NCI-H2107 treated with DMSO at 0.1 percent for 48 hours (cell line): ENCODE data around the gene NUTF2.
"Not testable (repeated sequence)": the region's sequence is repeated elsewhere in the genome, so short reads cannot be mapped to it uniquely, and the experiment has no call there.

Experiments used
- DNase-seq: peaks from one replicate; lab custom pipeline; 2025; ENCODE audit not compliant: unreplicated experiment; lab: John Stamatoyannopoulos, UW

NUTF2 gene

DNA sequence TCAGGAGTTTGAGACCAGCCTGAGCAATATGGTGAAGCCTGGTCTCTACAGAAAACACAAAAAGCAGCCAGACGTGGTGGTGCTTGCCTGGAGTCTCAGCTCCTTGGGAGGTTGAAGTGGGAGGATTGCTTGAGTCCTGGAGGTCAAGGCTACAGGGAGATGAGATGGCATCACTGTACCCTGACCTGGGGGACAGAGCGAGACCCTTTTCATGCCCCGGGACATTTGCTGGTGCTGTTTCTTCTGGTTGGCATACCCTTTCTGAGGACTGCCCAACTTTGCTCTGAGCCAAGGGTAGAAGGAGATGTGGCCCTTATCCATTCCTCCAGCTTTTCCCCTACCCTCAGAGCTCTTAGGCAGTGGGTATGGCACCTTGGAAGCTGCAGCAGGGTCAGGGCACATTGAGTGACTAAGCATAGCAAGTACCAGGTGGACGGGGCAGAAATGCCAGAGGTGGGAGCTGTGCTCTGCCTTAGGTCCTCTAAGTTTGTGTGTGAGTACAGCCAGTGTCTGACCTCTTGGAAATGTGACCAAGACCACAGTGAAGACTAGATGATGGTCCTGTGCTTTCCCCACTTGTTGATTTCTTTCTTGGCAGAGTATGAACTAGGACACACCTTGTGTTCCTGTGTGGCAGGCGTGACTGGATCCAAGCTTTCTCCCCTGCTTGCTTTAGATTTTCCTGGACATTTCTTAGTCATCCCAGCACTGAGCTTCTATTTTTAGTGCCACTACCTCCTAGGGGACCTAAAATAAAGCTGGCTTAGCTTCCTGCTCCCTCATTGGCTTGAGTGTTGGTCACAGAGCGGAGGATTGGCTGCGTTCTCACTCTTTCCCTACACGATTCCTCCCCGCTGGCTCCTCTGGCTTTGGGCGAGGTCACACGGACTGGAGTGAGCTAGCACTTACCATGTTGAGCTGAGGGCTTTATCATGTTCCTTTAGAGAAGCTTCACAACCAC, 16.2 kb downstream of the NUTF2 start:
- no peak for DNase-seq

DNA sequence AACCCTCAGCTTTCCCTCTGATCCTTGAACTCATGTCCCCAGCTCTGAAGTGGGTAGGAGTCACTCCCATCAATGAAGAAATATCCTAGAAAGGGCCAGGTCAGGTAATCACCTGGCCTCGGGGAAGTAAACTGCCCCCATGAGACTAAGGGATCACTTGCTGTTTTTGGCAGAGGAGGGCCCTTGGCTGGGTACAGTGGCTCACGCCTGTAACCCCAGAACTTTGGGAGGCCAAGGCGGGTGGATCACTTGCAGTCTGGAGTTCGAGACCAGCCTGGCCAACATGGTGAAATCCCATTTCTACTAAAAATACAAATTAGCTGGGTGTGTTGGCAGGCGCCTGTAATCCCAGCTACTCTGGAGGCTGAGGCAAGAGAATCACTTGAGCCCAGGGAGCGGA, 17.3 kb downstream of the NUTF2 start:
- DNase-seq: not testable (repeated sequence)

DNA sequence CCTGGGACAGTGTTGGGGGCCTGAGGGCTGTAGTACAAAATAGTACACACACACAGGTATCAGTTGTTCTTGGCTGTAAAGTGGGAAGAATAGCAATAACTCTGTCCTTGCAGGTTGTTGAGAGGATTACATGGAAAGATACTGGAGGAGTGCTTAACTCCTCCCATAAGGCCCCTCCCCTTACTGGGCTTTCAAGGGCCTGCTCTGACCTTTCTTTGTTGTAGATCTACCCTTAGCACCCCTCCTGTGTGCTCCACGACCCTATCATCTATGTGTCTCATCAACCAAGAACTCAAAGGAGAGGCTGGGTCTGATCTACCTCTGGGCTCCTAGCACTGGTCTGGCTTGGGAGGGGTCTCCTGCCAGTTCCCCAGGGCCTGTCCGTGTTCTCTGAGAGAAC, 17.9 kb downstream of the NUTF2 start:
- DNase-seq: no peak

DNA sequence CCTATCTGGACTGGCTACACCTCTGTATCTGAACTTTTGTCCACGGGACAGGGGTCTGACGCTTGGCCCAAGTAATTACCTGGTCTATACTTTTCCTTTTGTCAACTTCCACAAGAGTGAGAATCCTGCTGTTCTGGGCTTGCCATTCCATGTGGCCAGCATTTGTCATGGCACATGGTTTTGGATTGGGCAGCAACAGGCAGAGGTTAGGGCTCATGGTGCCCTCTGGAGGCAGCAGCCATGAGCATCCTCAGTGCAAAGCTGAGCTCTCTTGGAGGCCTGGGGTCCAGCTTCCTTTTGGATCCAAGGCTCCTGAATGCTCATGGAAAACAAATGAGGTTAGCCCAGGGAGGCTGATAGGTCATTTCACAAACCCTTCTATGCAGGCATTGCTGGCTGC, 18.6 kb downstream of the NUTF2 start:
- no peak for DNase-seq

DNA sequence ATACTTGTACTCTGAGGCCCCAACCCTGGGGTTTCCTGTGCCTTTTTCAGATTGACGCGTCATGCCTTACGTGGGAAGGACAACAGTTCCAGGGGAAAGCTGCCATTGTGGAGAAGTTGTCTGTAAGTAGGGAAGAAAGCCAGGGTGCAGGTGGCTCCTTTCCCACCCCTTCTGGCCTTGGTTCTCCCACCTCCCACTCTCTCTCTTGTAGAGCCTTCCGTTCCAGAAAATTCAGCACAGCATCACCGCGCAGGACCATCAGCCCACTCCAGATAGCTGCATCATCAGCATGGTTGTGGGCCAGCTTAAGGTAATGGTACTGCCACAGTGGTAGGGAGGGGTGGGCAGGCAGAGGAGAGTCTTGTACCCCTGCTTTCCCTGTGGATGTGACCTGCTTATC, 21.6 kb downstream of the NUTF2 start:
- no peak for DNase-seq

DNA sequence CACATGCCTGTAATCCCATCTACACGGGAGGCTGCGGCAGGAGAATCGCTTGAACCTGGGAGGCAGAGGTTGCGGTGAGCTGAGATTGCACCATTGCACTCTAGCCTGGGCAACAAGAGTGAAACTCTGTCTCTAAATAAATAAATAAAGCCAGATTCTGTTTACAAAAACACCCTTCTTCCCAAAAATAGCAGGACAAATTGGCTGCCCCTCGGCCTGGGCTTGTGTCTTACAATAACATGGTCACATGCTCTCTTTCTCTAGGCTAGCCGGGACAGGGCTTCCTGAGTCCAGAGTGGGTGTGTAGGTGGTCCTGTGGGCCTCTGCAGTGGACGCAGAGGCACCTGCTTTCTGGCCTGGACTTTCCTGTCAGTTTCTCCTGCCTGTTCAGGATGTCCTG, 22.9 kb downstream of the NUTF2 start:
- DNase-seq: no peak

DNA sequence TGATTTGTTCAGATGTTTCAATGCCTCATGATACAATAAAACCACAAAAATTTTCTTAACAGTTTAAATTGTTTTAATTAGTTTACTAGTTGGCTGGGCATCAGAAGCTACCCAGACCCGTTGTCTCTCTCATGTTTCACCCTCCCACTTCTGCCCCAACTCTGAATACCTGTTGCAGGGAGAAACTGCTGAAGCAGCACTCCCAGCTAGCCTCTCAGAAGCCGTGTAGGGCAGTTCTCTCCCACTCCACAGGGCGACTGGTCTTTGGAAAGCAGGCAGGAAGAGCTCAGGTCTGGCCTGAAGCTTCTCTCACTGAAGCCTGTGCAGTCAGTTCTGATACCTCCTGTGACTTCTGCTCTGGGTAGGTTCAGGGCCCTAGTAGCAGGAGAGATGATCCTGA, 24.5 kb downstream of the NUTF2 start:
- no peak for DNase-seq

DNA sequence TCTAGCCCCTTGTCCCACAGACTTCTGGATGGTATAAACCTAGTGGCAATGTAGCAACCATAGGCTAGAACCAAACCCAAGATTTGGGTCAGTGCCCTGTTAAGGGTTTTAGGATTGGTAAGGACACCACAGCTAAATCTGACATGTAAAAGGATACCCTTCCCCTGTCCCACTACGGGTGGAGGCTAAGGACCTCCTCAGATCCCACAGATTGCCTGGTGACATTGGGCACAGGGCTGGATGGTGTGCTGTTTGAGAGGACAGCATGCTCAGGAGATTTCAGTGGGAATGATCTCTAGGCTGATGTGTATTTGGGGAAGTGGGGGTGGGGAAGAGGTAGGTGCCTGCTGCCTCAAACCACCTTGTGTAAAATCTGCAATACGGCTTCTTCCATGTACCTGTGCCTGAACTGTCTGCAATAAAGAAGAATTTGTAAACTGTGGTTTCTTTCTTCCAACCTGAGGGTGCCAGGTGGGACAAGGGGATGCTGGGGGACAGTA, 25.4 kb downstream of the NUTF2 start:
- DNase-seq: no peak

DNA sequence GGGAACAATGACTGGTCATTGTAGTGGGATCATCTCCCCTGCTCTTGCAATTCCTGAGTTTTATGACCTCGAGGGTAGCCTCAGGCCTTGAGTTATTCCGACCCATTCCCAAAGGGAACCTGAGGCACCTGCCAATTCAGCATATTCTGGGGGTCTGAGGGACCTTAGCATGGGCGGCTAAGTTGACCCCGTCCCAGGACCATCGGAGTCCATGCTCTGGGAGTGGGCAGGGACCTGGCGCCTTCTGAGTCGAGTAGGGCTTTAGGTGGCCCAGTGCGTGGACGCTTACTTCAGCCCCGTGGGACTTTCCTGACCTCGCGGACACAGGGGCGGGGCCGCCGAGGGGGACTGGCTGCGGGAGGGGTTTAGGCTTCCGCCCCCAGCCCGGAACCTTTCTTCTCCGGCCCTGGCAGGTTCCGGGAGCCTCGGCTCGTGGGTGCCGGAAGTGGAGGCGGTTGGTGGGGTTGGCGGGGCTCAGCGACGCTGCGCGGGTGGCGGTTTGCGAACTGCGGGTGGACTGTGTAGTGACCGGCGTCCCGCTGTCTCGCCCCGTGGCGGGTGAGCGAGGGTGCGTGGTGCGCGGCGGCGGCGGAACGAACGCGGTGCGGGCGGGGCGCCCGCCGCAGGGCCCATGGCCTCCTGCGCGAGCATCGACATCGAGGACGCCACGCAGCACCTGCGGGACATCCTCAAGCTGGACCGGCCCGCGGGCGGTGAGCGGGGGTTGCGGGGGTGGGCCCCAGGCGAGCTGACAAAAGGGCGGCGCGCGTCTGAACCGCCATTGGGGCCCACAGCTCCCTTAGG, 26.1 kb downstream of the NUTF2 start, which contains the start of gene EDC4:
Gene EDC4, plus strand, starts transcription at position 422 of the 804 bp plus-strand sequence. Its CDS starts 210 bp downstream, at position 632.
- DNase-seq: peak; percentile 18

DNA sequence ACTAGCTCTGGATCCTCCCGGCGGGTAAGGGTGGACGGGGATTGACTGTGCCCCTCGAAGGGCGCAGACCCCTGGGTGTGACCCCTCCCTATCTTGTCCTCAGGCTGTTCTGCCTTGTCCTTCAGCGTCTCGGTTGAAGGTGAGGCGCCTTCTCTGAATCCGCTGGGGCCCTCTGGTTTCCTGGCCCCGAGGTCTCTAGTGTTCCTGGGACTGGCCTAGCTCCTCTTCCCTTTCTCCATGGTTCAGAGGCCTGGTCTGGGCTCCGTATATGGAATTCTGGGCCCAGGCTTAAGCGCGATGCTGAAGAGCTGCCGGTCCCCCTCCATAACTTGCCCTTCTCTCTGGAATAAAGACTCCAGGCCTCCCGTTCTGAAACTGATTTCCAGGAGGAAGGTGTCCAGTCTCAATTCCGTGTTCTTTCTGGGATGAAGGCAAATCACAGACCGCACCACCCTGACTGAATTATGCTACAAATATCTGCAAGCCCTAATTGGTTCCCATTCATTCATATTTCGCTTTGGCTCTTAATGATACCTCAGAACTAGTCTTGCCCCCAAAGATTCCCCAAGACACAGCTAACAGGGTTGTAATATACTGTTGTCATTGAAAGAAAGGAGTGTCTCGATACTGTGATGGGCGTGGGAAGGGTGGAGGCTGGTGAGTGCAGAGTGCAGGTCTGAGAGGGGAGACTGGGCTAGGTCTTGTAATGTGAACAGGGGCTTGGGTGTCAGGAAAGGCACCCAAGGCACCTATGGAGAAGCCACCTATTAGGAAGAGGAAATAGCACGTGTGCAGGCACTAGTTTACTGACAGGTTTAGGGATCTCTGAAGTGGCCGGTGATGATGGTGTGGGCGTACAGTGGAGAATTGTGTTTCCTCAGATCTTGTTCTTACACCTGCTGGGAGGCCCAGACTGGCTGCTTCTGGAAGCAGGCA, 27.0 kb downstream of the NUTF2 start:
- DNase-seq: no peak

DNA sequence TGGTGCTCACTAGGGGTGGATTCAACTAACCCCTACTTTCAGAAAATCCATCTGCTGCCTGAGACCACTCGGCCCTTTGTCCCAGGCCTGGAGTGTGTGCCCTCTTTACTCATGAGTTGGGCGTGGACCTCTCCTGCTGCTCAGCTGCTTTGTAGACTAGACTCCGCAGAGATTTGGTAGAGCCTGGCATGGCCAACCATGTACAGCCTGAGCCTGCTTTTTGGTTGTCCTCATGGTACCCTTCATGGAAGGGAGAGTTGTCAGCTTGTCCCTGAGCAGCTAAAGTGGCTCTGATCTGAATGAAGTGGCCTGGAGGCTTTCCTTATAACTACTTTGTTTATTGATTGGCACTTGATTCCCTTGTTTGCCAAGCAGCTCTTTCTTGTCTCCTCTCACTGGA, 27.6 kb downstream of the NUTF2 start:
- no peak for DNase-seq

DNA sequence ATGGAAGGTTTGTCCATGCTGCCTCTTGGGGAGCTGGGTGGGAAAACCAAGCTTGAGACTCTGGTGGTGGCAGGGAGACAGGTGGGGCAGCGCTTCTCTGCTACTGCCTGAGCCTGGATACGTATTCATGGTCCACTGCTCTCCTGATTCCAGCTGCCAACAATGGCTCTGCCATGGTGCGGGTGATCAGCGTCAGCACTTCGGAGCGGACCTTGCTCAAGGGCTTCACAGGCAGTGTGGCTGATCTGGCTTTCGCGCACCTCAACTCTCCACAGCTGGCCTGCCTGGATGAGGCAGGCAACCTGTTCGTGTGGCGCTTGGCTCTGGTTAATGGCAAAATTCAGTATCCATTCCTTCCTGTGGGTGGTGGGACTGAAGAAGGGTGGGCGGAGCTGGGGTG, 30.3 kb downstream of the NUTF2 start:
- no peak for DNase-seq

DNA sequence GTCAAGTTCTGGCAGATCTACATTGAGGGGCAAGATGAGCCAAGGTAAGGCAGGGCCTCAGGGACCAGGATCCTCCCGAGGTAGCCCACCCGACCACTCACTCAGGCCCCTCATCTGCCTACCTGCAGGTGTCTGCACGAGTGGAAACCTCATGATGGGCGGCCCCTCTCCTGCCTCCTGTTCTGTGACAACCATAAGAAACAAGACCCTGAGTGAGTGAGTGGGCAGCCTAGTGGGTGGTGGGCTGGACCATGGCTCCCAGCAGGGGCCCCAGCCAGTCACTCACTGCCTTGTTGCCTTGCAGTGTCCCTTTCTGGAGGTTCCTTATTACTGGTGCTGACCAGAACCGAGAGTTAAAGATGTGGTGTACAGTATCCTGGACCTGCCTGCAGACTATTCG, 31.5 kb downstream of the NUTF2 start:
- DNase-seq: no peak

DNA sequence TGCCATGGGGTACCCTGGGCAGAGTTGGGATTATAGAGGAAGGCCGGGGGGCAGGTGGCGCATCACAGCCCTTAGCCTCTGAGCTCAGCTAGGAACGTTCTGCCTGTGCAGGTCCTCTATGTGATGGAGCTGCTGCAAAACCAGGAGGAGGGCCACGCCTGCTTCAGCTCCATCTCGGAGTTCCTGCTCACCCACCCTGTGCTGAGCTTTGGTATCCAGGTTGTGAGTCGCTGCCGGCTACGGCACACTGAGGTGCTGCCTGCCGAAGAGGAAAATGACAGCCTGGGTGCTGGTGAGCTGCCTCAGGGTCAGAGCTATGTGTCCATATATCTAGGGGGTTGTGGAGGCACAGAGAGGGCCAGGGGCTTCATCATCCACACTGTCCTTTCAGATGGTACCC, 32.1 kb downstream of the NUTF2 start:
- DNase-seq: no peak

DNA sequence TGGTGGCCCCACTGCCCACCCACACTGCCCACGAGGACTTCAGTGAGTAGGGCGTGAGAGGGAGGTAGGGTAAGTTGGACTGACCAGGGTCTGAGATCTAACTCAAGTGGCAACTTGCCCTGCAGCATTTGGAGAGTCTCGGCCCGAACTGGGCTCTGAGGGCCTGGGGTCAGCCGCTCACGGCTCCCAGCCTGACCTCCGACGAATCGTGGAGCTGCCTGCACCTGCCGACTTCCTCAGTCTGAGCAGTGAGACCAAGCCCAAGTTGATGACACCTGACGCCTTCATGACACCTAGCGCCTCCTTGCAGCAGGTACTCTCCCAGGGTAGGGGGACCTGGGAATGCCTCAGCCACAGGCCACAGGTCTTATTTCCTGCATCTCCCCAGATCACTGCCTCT, 32.7 kb downstream of the NUTF2 start:
- no peak for DNase-seq

DNA sequence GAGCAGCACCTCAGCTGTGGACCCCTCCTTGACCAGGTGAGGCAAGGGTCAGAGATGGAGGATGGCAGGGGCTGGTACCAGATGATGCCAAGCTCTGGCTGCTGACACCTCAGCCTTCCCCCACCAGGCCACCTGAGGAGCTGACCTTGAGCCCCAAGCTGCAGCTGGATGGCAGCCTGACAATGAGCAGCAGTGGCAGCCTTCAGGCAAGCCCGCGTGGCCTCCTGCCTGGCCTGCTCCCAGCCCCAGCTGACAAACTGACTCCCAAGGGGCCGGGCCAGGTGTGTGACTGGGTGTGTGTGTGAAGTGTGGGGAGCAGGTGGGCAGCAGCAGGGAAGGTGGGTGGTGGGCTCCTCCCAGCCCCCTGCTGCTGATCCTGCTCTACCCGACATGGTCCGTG, 33.2 kb downstream of the NUTF2 start:
- no peak for DNase-seq

DNA sequence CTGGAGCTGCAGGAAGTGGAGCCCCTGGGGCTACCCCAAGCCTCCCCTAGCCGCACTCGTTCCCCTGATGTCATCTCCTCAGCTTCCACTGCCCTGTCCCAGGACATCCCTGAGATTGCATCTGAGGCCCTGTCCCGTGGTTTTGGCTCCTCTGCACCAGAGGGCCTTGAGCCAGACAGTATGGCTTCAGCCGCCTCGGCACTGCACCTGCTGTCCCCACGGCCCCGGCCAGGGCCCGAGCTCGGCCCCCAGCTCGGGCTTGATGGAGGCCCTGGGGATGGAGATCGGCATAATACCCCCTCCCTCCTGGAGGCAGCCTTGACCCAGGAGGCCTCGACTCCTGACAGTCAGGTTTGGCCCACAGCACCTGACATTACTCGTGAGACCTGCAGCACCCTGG, 33.9 kb downstream of the NUTF2 start:
- DNase-seq: no peak

DNA sequence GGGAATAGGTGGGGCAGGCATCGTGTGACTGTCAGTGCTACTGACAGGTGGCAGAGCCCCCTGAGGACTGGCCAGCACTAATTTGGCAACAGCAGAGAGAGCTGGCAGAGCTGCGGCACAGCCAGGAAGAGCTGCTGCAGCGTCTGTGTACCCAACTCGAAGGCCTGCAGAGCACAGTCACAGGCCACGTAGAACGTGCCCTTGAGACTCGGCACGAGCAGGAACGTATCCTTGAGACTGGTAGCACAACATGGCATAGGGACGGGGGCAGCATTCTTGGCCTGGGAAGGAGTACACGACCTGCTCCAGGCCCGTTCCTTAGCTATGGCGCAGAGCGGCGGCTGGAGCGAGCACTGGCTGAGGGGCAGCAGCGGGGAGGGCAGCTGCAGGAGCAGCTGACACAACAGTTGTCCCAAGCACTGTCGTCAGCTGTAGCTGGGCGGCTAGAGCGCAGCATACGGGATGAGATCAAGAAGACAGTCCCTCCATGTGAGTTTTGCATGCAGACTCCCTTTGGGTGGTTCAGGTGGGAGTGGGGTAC, 35.0 kb downstream of the NUTF2 start:
- no peak for DNase-seq

DNA sequence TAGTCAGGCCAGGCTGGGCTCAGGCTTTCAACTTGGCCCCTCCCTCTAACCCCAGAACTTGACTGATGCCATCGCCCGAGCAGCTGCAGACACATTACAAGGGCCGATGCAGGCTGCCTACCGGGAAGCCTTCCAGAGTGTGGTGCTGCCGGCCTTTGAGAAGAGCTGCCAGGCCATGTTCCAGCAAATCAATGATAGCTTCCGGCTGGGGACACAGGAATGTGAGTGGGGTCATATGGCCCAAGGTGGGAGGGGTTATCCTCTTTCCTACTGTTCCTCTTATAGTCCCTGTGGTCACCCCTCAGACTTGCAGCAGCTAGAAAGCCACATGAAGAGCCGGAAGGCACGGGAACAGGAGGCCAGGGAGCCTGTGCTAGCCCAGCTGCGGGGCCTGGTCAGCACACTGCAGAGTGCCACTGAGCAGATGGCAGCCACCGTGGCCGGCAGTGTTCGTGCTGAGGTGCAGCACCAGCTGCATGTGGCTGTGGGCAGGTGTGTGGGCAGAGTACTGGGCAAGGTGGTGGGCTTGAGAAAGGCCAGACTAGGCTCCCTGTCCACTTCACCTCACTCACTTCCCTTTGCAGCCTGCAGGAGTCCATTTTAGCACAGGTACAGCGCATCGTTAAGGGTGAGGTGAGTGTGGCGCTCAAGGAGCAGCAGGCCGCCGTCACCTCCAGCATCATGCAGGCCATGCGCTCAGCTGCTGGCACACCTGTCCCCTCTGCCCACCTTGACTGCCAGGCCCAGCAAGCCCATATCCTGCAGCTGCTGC, 35.8 kb downstream of the NUTF2 start:
- DNase-seq: no peak
